ENCODE measurements around the gene SLC30A4.

The SLC30A4 gene

GRCh38 chr15:45499426-45499825 is 23.1 kb downstream of the SLC30A4 start:
- no peak for TF ChIP-seq CTCF (conservative IDR thresholded peaks at IDR 0.05)
- TF ChIP-seq ZFX (IDR thresholded peaks at IDR 0.05), result no peak
- H3K27ac ChIP-seq, result peak overlapping the region; percentile 81

- TF ChIP-seq ZFX (IDR thresholded peaks at IDR 0.05) (no peak), CTCF (conservative IDR thresholded peaks at IDR 0.05) (no peak)
- H3K27ac ChIP-seq, result peak overlapping the region; percentile 81
These were observed 23.9 kb downstream of the SLC30A4 start for GRCh38 chr15:45498701-45499100.

GRCh38 chr15:45497261-45497660 is 25.3 kb downstream of the SLC30A4 start:
- peak overlapping the region; percentile 97 for H3K27ac ChIP-seq
- TF ChIP-seq CTCF (conservative IDR thresholded peaks at IDR 0.05) (no peak), ZFX (IDR thresholded peaks at IDR 0.05) (no peak)

- H3K27ac ChIP-seq, result peak overlapping the region; percentile 97
- TF ChIP-seq CTCF (conservative IDR thresholded peaks at IDR 0.05) (no peak), ZFX (IDR thresholded peaks at IDR 0.05) (no peak)
These were observed 25.9 kb downstream of the SLC30A4 start for GRCh38 chr15:45496658-45497057.

DNA sequence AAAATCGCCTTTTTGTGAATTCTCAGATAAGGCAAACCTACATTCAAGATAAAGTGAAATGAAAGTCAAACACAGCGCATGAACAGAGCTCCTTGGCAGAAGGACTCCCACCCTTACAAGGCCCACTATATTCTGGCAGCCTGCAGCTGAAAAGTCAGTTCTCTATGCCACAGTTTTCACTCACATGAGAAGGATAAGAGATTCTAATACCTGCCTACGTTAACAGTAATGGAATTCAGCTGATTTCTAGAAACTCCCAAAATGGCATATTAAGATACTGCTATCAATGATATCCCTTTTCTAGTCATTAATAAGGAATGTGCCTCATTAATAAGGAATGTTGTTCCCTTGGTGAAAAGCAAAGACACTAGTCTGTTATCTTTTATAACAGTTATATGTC is 27.0 kb downstream of the SLC30A4 start:
- TF ChIP-seq ZFX (IDR thresholded peaks at IDR 0.05), result no peak
- no peak for TF ChIP-seq CTCF (conservative IDR thresholded peaks at IDR 0.05)
- H3K27ac ChIP-seq, result no peak overlapping the region

GRCh38 chr15:45489690-45490238 is 32.8 kb downstream of the SLC30A4 start:
- TF ChIP-seq CTCF (conservative IDR thresholded peaks at IDR 0.05) (no peak), ZFX (IDR thresholded peaks at IDR 0.05) (no peak)

DNA sequence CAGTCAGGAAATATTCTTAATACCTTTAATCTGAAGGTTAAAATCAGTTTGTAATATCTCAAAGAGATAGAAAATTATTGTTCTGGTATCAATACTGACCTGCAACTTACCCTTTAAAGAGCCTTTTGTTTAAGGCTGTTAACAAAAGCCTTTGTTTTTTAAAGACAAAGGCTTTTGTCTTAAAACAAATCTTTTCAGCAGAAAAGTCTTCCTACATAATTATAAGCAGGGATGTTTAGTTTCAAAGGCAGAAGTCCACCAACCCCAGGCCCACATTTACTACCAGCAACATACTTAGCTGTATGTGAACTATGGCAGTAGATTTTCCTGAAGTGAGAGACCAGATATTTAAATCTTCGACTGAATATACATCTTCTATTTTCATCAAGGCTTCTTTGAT is 36.2 kb downstream of the SLC30A4 start:
- H3K27ac ChIP-seq, result no peak overlapping the region
- TF ChIP-seq ZFX (IDR thresholded peaks at IDR 0.05), result no peak

More at GRCh38 chr15:45489690-45490238, 32.8 kb downstream of the SLC30A4 start:
- H3K27ac ChIP-seq, result peak overlapping the region; percentile 53; the same call in 1 of the 2 replicates

DNA sequence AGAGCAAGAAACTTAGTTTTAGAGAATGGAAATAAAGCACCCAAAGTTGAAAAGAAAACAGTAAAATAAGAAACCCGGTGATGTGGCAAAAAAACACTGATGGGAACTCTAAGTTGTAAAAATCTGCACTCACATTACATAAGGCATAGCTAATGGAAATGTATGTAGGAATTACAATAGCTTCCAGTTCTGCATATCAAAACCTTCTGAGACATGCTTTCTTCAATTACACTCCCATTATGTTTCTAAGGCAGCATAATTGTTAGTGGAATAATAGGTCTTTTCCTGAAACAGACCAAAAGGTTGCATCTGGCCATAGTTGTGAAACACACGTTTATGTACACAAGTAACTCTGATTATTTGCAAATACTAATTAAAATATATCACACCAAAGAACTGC is 41.4 kb downstream of the SLC30A4 start:
- no peak for TF ChIP-seq ZFX (IDR thresholded peaks at IDR 0.05)
- no peak for TF ChIP-seq CTCF (conservative IDR thresholded peaks at IDR 0.05)
- H3K27ac ChIP-seq, result no peak overlapping the region

Data from C4-2B (cell line).